Measurements from ENCODE around the gene UBE2C.

The UBE2C gene

GRCh38 chr20:45861221-45862075, 49.0 kb downstream of the UBE2C start:
- Mint-ChIP-seq H3K9me3 (no peaks in the 10 kb centered on the region), H3K27me3 (no peaks in the 10 kb centered on the region), H3K27ac (no peak overlapping the region), H3K4me1 (ENCODE audit: low read depth in 2 of 2) (peaks cover 18 to 22% of the 10 kb centered on the region in 2 donors), H3K4me3 (no peak overlapping the region), H3K36me3 (ENCODE audit: insufficient read depth) (peaks cover 23% of the 10 kb centered on the region)
- no peak for ATAC-seq (replicated peaks)
- DNase-seq: no peak

DNA sequence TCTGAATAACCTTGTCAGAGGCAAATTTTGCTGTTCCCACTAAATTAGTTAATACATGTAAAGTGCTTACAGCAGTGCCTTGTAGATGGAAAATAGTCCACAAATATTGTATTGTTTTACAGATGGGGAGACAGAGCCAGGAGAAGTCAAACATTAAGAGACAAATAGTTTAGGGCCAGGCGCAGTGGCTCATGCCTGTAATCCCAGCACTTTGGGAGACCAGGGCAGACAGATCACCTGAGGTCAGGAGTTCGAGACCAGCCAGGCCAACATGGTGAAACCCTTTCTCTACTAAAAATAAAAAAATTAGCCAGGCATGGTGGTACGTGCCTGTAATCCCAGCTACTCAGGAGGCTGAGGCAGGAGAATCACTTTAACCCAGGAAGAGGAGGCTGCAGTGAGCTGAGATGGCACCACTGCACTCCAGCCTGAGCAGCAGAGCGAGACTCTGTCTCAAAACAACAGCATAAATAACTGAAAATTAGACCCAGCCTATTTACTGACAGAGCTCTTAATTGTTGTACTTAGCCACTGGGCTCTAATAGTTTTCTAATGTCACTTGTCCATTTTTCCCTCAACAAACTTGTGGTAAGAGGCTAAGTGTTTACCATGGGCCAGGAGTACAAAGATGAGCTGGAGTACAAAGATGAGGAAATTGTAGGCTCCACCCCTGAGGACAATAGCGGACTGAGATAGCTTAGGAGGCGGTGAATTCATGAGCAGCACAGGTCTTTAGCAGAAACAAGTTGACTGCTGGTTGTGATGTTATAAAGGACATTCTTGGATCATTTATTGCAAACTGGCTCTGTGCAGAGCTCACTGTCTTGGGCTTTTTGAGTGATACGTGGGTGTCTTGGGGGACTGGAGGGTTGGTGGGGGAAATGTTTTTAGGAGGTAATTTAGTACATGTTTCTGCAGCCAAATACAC, 51.4 kb downstream of the UBE2C start:
- Mint-ChIP-seq H3K4me3 (no peak overlapping the region), H3K36me3 (ENCODE audit: insufficient read depth) (peaks cover 8% of the 10 kb centered on the region), H3K9me3 (no peaks in the 10 kb centered on the region), H3K27ac (peak overlapping the region in 1 of 2 donors; percentile 23), H3K27me3 (no peaks in the 10 kb centered on the region), H3K4me1 (ENCODE audit: low read depth in 2 of 2) (peaks cover 2 to 8% of the 10 kb centered on the region in 2 donors)
- DNase-seq: no peak
- no peak for ATAC-seq (replicated peaks)

GRCh38 chr20:45866454-45866853, 54.0 kb downstream of the UBE2C start:
- Mint-ChIP-seq H3K9me3 (no peaks in the 10 kb centered on the region), H3K4me1 (ENCODE audit: low read depth in 2 of 2) (no peaks in the 10 kb centered on the region), H3K36me3 (ENCODE audit: insufficient read depth) (peaks cover 10% of the 10 kb centered on the region), H3K27ac (no peak overlapping the region), H3K27me3 (no peaks in the 10 kb centered on the region), H3K4me3 (no peak overlapping the region)
- DNase-seq: no peak
- ATAC-seq (replicated peaks): no peak
